Epithelial cell of esophagus (primary cell): ENCODE measurements around the gene CEACAM5.
"Not testable (repeated sequence)": the region's sequence is repeated elsewhere in the genome, so short reads cannot be mapped to it uniquely, and the experiment has no call there.

Source experiments
- DNase-seq: peaks from one replicate; pipeline ENCODE4 v3.0.0; 2010; ENCODE audit warnings: low read depth
- H3K4me3 ChIP-seq: 2 replicates; pipeline ENCODE4 v1.5.1; 2011; ENCODE audit warnings: mild to moderate bottlenecking, low read length, control low read depth
- TF ChIP-seq, protein P1 (sequence below): IDR thresholded peaks from 2 replicates; pipeline ENCODE4 v1.5.1; 2011; ENCODE audit warnings: low read depth, mild to moderate bottlenecking, low read length, control low read depth, inconsistent platforms; ENCODE audit not compliant: insufficient read depth; ENCODE audit errors: missing control alignments

The CEACAM5 gene

GRCh38 chr19:41706741-41707501 is 1.5 kb upstream of the CEACAM5 start:
- no peak overlapping the region for H3K4me3 ChIP-seq
- TF ChIP-seq, protein P1, sequence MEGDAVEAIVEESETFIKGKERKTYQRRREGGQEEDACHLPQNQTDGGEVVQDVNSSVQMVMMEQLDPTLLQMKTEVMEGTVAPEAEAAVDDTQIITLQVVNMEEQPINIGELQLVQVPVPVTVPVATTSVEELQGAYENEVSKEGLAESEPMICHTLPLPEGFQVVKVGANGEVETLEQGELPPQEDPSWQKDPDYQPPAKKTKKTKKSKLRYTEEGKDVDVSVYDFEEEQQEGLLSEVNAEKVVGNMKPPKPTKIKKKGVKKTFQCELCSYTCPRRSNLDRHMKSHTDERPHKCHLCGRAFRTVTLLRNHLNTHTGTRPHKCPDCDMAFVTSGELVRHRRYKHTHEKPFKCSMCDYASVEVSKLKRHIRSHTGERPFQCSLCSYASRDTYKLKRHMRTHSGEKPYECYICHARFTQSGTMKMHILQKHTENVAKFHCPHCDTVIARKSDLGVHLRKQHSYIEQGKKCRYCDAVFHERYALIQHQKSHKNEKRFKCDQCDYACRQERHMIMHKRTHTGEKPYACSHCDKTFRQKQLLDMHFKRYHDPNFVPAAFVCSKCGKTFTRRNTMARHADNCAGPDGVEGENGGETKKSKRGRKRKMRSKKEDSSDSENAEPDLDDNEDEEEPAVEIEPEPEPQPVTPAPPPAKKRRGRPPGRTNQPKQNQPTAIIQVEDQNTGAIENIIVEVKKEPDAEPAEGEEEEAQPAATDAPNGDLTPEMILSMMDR: peak; percentile 70
- DNase-seq: peak; percentile 58

DNA sequence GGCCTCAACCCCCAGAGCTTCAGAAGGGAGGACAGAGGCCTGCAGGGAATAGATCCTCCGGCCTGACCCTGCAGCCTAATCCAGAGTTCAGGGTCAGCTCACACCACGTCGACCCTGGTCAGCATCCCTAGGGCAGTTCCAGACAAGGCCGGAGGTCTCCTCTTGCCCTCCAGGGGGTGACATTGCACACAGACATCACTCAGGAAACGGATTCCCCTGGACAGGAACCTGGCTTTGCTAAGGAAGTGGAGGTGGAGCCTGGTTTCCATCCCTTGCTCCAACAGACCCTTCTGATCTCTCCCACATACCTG is 969 bp upstream of the CEACAM5 start:
- TF ChIP-seq, protein P1: no peak
- no peak overlapping the region for H3K4me3 ChIP-seq
- DNase-seq: no peak

- no peak overlapping the region for H3K4me3 ChIP-seq
- no peak for DNase-seq
- TF ChIP-seq, protein P1: no peak
These were observed 505 bp upstream of the CEACAM5 start for GRCh38 chr19:41707871-41708371.

DNA sequence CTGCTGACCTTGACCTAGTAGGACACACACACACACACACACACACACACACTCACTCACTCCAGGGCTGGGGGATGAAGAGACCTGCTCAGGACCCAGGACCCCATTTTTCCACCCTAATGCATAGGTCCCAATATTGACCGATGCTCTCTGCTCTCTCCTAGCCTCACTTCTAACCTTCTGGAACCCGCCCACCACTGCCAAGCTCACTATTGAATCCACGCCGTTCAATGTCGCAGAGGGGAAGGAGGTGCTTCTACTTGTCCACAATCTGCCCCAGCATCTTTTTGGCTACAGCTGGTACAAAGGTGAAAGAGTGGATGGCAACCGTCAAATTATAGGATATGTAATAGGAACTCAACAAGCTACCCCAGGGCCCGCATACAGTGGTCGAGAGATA is 1.1 kb downstream of the CEACAM5 start:
- not testable (repeated sequence) for H3K4me3 ChIP-seq, DNase-seq

DNA sequence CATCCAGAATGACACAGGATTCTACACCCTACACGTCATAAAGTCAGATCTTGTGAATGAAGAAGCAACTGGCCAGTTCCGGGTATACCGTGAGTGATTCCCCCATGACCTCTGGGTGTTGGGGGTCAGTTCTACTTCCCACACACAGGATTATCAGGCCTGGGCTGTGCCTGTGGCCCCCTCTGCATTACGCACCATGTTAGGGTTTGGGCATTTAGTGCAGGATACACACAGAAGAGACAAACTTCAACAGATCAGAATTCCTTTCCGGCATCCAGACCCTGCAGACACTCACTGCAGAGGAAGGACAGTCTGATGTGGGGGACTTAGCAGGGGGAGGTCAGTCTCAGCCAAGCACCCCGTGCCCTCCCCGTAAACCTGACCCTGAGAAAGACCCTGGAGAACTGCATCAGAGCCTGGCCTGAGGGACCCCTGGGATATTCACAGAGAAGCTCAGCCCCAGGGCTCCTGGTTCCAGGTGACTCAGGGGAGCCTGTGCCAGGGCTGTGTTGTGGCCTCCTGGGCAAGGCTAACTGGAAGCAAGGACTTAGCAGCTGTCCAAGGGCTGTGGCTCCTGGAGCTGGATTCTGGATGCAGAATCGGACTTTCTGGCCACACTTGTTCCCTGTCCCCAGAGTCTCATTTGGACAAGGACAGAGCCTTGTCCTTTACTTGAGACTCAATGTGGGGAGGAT is 1.7 kb downstream of the CEACAM5 start:
- TF ChIP-seq, protein P1: no peak
- no peak overlapping the region for H3K4me3 ChIP-seq
- DNase-seq: no peak

DNA sequence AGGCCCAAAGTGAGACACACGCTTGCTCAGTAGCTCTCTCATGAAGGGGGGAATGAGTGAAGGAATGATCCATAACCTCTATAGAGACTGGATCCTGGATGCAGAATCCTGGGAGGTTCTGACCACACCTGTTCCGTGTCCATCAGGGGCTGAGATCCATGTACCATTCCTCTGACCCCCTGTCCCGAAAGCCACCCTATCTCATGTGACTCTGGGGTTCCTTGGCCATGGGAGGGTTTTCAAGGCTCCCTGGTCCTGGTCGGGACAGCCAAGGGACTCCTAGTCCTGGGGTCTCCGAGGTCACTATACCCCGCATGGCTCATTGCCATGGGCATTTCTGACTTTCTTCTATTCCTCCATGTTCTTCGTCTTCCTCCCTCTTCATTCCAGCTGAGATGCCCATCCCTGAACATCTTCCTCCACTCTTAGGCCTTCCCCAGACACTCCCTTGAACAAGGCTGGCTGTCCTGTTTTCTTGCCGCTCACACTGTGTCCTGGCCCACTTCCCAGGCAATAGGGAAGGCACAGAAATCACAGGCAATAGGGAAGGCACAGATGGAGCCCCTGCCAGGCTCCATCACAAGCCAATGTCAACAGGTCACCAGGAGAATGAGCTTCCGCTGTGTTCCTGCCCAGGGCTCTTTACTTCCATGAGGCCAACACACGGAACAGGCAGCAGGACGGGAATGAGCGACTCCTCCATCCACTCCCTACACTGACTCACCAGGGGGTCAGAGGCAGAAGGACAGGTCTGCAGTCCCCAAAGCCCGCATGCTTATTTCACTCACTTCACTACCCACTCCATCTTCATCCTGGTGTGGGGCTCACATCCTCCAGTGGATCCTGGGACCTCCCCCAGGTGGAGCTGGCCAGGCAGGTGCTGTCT is 3.2 kb downstream of the CEACAM5 start:
- no peak overlapping the region for H3K4me3 ChIP-seq
- TF ChIP-seq, protein P1: no peak
- DNase-seq: no peak

- H3K4me3 ChIP-seq: no peak overlapping the region
- DNase-seq: no peak
- TF ChIP-seq, protein P1: no peak
These were observed 6.2 kb downstream of the CEACAM5 start for GRCh38 chr19:41714598-41714997.
